OCI-LY7 (cell line): Measurements from ENCODE around the gene NDUFA6. TPM values are rescaled to one million over a fixed set of nuclear protein-coding genes. Genes with fewer than 3 reads are reported as not detected.

ENCODE experiments used
- BruUV-seq: library from RNA; stranded (reverse); fragments of 400-500 nt; replicated peaks from 2 replicates; lab custom pipeline; 2021; lab: Mats Ljungman, UMichigan
- CTCF ChIA-PET: fragments of 300-600 bp; sonication (Branson Sonifier 250); formaldehyde crosslinking; loops from one replicate; lab custom pipeline; 2022; ENCODE audit warnings: antibody characterized with exemption; ENCODE audit not compliant: unreplicated experiment; lab: Charles Lee
- POLR2A ChIA-PET: fragments of 300-600 bp; sonication (Branson Sonifier 250); formaldehyde crosslinking; loops from one replicate; lab custom pipeline; 2022; ENCODE audit warnings: antibody characterized with exemption; lab: Charles Lee
- DNase-seq: peaks from one replicate; pipeline ENCODE4 v3.0.0-alpha.2; 2015; ENCODE audit warnings: low spot score
- H2AFZ ChIP-seq: fragments of 200-600 bp; sonication (generic), shearing (Covaris generic); 2 replicates; pipeline ENCODE4 v1.6.1; 2014; ENCODE audit warnings: mild to moderate bottlenecking, antibody characterized with exemption, low read length, moderate library complexity
- H3K27ac ChIP-seq: fragments of 200-600 bp; sonication (generic); 2 replicates; pipeline ENCODE4 v1.5.1; 2014; ENCODE audit warnings: mixed run types, low read depth, mild to moderate bottlenecking, moderate library complexity, low read length, inconsistent platforms; ENCODE audit not compliant: poor library complexity, severe bottlenecking
- H3K36me3 ChIP-seq: fragments of 200-600 bp; sonication (generic); 2 replicates; pipeline ENCODE4 v1.6.1; 2014; ENCODE audit warnings: mild to moderate bottlenecking, antibody characterized with exemption, low read length, moderate library complexity, mixed read lengths; ENCODE audit not compliant: insufficient read depth
- H3K4me1 ChIP-seq: fragments of 200-600 bp; sonication (generic); 2 replicates; pipeline ENCODE4 v1.5.1; 2014; ENCODE audit warnings: mild to moderate bottlenecking, low read length; ENCODE audit not compliant: insufficient read depth, poor library complexity, severe bottlenecking
- H3K4me2 ChIP-seq: fragments of 200-600 bp; sonication (generic); 2 replicates; pipeline ENCODE4 v1.6.1; 2014; ENCODE audit warnings: mild to moderate bottlenecking, low read length
- H3K4me3 ChIP-seq: fragments of 200-600 bp; sonication (generic); 2 replicates; pipeline ENCODE4 v1.5.1; 2014; ENCODE audit warnings: mild to moderate bottlenecking, low read depth, low read length; ENCODE audit not compliant: poor library complexity, severe bottlenecking
- H3K79me2 ChIP-seq: fragments of 200-600 bp; sonication (generic); 2 replicates; pipeline ENCODE4 v1.6.1; 2016; ENCODE audit warnings: low read depth, mild to moderate bottlenecking, low read length, moderate library complexity, mixed read lengths; ENCODE audit not compliant: insufficient read depth
- H3K9me2 ChIP-seq: fragments of 200-600 bp; sonication (generic); 2 replicates; pipeline ENCODE4 v1.6.1; 2016; ENCODE audit warnings: mild to moderate bottlenecking, low read length, mixed read lengths; ENCODE audit not compliant: insufficient read depth
- H3K9me3 ChIP-seq: fragments of 200-600 bp; sonication (generic); 2 replicates; pipeline ENCODE4 v1.6.1; 2014; ENCODE audit warnings: mild to moderate bottlenecking, mixed run types, low read length, mixed read lengths
- H4K20me1 ChIP-seq: fragments of 200-600 bp; sonication (generic); 2 replicates; pipeline ENCODE4 v1.6.1; 2014; ENCODE audit warnings: mild to moderate bottlenecking, antibody characterized with exemption, low read length, moderate library complexity, mixed read lengths; ENCODE audit not compliant: insufficient read depth
- CTCF ChIP-seq: fragments of 200-600 bp; sonication (generic); conservative IDR thresholded peaks from 2 replicates; pipeline ENCODE4 v1.5.1; 2014; ENCODE audit warnings: mild to moderate bottlenecking, antibody characterized with exemption, low read length, moderate library complexity, mixed read lengths
- EZH2phosphoT487 ChIP-seq: fragments of 200-600 bp; sonication (generic); IDR thresholded peaks from 2 replicates; pipeline ENCODE4 v1.6.1; 2018; ENCODE audit warnings: low read depth, borderline replicate concordance, mild to moderate bottlenecking, mixed run types, antibody characterized with exemption, low read length, moderate library complexity, mixed read lengths
- intact Hi-C: fragments of 100-400 bp; cut with micrococcal nuclease; formaldehyde crosslinking; loops from one replicate; pipeline ENCODE4 v1.10.0; 2022; ENCODE audit not compliant: unreplicated experiment
- small RNA-seq: library from RNA; depleted of rRNA; stranded (forward); fragments of <200 nt; gene quantifications from one replicate; pipeline ENCODE3, GENCODE V24; 2014
- total RNA-seq, 2 experiments: library from RNA; depleted of rRNA in 1 of 2; stranded (reverse); fragments of >200 nt in 1 of 2; shearing (Covaris generic) in 1 of 2; gene quantifications; 2 replicates each; pipeline ENCODE4 v1.2.3, GENCODE V29; 2014 to 2022

NDUFA6 gene
- total RNA-seq, 2 experiments from 2014 or later: 49.8 to 63.8 TPM

GRCh38 chr22:42041784-42042183 lies 48.8 kb downstream of the NDUFA6 start:
- ChIA-PET CTCF (no interaction called here), POLR2A (no interaction called here)
- H3K4me1 ChIP-seq: no peaks in the 10 kb centered on the region

DNA sequence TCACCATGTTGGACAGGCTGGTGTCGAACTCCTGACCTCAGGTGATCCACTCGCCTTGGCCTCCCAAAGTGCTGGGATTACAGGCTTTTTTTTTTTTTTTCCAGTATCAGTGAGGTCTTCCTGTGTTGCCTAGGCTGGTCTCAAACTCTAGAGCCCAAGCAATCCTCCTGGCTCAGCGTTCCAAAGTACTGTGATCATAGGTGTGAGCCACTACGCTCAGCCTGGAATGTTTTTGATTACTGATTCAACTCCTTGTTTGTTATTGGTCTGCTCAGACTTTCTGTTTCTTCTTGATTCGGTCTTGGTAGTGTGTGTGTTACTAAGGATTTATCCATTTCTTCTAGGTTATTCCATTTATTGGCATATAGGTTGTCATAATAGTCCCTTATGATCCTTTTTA lies 51.3 kb downstream of the NDUFA6 start:
- POLR2A ChIA-PET: interaction anchor here (0.7 kb wide), 1 partner anchor 40 kb away, joined by 5 read pairs; no protein-coding TSS in a partner anchor
- H3K36me3 ChIP-seq: no peaks in the 10 kb centered on the region
- H3K9me3 ChIP-seq: peaks cover 18% of the 10 kb centered on the region
- H3K27ac ChIP-seq: no peak overlapping the region
- H2AFZ ChIP-seq: no peak overlapping the region
- no peak overlapping the region for H3K4me3 ChIP-seq
- intact Hi-C loops: no loop called here
- TF ChIP-seq EZH2phosphoT487: no peak
- TF ChIP-seq CTCF: no peak
- no peaks in the 10 kb centered on the region for H3K79me2 ChIP-seq
- no peaks in the 10 kb centered on the region for H3K4me1 ChIP-seq
- H3K9me2 ChIP-seq: no peaks in the 10 kb centered on the region
- DNase-seq: no peak
- no peaks in the 10 kb centered on the region for H4K20me1 ChIP-seq
- CTCF ChIA-PET: no interaction called here
- no TSS peak for BruUV-seq
- H3K4me2 ChIP-seq: no peak overlapping the region

More at GRCh38 chr22:42041784-42042183, 48.8 kb downstream of the NDUFA6 start:
- Histone ChIP-seq H3K79me2 (no peaks in the 10 kb centered on the region), H3K36me3 (no peaks in the 10 kb centered on the region), H3K9me2 (no peaks in the 10 kb centered on the region), H3K4me2 (no peak overlapping the region), H3K4me3 (no peak overlapping the region), H3K27ac (no peak overlapping the region), H4K20me1 (no peaks in the 10 kb centered on the region), H3K9me3 (peaks cover 18% of the 10 kb centered on the region), H2AFZ (no peak overlapping the region)
- BruUV-seq: no TSS peak
- intact Hi-C loops: no loop called here
- DNase-seq: no peak
- TF ChIP-seq CTCF: no peak
- no peak for TF ChIP-seq EZH2phosphoT487

Small RNAs within 50 kb of the gene (small RNA-seq; reads per million reads assigned to genes)
- 0.57 reads per million, percentile 14 among the genes with 10 or more reads in this experiment for gene SNORD13P1

Other genes with a start within 250 kb of the NDUFA6 start
- gene SHISA8, start 175.7 kb downstream of the NDUFA6 start, total RNA-seq (2014; rRNA removed; shearing (Covaris generic)): not detected in 2 replicates
- 0.61 and 0.74 TPM in 2 replicates for gene SHISA8, start 175.7 kb downstream of the NDUFA6 start, total RNA-seq (2022)
- 10.9 and 21.3 TPM in 2 replicates for gene TNFRSF13C, start 164.0 kb downstream of the NDUFA6 start, total RNA-seq (2014; rRNA removed; shearing (Covaris generic))
- 65.0 and 67.8 TPM in 2 replicates for gene TNFRSF13C, start 164.0 kb downstream of the NDUFA6 start, total RNA-seq (2022)
- 347 and 354 TPM in 2 replicates for gene CENPM, start 143.6 kb downstream of the NDUFA6 start, total RNA-seq (2014; rRNA removed; shearing (Covaris generic))
- 189 and 217 TPM in 2 replicates for gene CENPM, start 143.6 kb downstream of the NDUFA6 start, total RNA-seq (2022)
- 0.46 and 1.1 TPM in 2 replicates for gene SEPTIN3, start 121.3 kb downstream of the NDUFA6 start, total RNA-seq (2014; rRNA removed; shearing (Covaris generic))
- gene SEPTIN3, start 121.3 kb downstream of the NDUFA6 start, total RNA-seq (2022): 1.9 and 2.1 TPM in 2 replicates
- gene WBP2NL, start 92.0 kb downstream of the NDUFA6 start, total RNA-seq (2014; rRNA removed; shearing (Covaris generic)): 1.9 and 2.2 TPM in 2 replicates
- 0.94 and 1.1 TPM in 2 replicates for gene WBP2NL, start 92.0 kb downstream of the NDUFA6 start, total RNA-seq (2022)
- 11.2 and 16.9 TPM in 2 replicates for gene NAGA, start 20.0 kb downstream of the NDUFA6 start, total RNA-seq (2014; rRNA removed; shearing (Covaris generic))
- 14.4 and 14.9 TPM in 2 replicates for gene NAGA, start 20.0 kb downstream of the NDUFA6 start, total RNA-seq (2022)
- 0.05 TPM in 1 of 2 replicates, not detected in the other for gene PHETA2, start 16.5 kb downstream of the NDUFA6 start, total RNA-seq (2014; rRNA removed; shearing (Covaris generic))
- 0.23 and 0.35 TPM in 2 replicates for gene PHETA2, start 16.5 kb downstream of the NDUFA6 start, total RNA-seq (2022)
- gene SMDT1, start 11.1 kb downstream of the NDUFA6 start, total RNA-seq (2014; rRNA removed; shearing (Covaris generic)): 23.0 and 31.5 TPM in 2 replicates
- gene SMDT1, start 11.1 kb downstream of the NDUFA6 start, total RNA-seq (2022): 111 and 114 TPM in 2 replicates
- gene CYP2D6, start 40.0 kb upstream of the NDUFA6 start, total RNA-seq (2014; rRNA removed; shearing (Covaris generic)): 2.4 and 3.0 TPM in 2 replicates
- gene CYP2D6, start 40.0 kb upstream of the NDUFA6 start, total RNA-seq (2022): 4.1 and 4.5 TPM in 2 replicates
- gene TCF20, start 179.9 kb upstream of the NDUFA6 start, total RNA-seq (2014; rRNA removed; shearing (Covaris generic)): 55.6 and 56.0 TPM in 2 replicates
- gene TCF20, start 179.9 kb upstream of the NDUFA6 start, total RNA-seq (2022): 71.1 and 77.8 TPM in 2 replicates